Spleen (tissue), 7 donors: Measurements from ENCODE around the gene HSD17B1.

Source experiments
- CTCF ChIP-seq, 11 experiments: fragments of 200-600 bp in 7 of 11; fragments of 450-650 bp in 4 of 11; sonication (generic) in 4 of 11; IDR thresholded peaks in 8 of 11; conservative IDR thresholded peaks in 3 of 11; 1 replicate in 7 of 11; 2 replicates in 4 of 11; pipeline versions ENCODE4 v1.4.0 to v1.8.0; 2016 to 2021; ENCODE audit warnings: antibody characterized with exemption in 11 of 11, inconsistent platforms in 4 of 11, mild to moderate bottlenecking in 1 of 11
- POLR2A ChIP-seq, 3 donors: fragments of 450-650 bp; IDR thresholded peaks; one replicate each; pipeline ENCODE4 v1.5.1; 2017; ENCODE audit warnings: antibody characterized with exemption in 3 of 3, mild to moderate bottlenecking in 1 of 3
- donor health status: DM: no; HTN: no; CAD: no; lungs with moderate emphysema.
- donor health status: DM: no; HTN: no; CAD: no.
- donor health status: DM: no; HTN: no; CAD: no.

- TF ChIP-seq CTCF (IDR thresholded peaks at IDR 0.05 in 8 of 11, conservative IDR thresholded peaks at IDR 0.05 in 3 of 11) (peak in 2 of 11 experiments; percentile 26 to 35), POLR2A (IDR thresholded peaks at IDR 0.05) (no peak)
Measured at GRCh38 chr17:42520540-42520951, 32.2 kb upstream of the HSD17B1 start.
